ENCODE results near the gene NEFH.
"Not testable (repeated sequence)": the region's sequence is repeated elsewhere in the genome, so short reads cannot be mapped to it uniquely, and the experiment has no call there.

The NEFH gene, protein sequence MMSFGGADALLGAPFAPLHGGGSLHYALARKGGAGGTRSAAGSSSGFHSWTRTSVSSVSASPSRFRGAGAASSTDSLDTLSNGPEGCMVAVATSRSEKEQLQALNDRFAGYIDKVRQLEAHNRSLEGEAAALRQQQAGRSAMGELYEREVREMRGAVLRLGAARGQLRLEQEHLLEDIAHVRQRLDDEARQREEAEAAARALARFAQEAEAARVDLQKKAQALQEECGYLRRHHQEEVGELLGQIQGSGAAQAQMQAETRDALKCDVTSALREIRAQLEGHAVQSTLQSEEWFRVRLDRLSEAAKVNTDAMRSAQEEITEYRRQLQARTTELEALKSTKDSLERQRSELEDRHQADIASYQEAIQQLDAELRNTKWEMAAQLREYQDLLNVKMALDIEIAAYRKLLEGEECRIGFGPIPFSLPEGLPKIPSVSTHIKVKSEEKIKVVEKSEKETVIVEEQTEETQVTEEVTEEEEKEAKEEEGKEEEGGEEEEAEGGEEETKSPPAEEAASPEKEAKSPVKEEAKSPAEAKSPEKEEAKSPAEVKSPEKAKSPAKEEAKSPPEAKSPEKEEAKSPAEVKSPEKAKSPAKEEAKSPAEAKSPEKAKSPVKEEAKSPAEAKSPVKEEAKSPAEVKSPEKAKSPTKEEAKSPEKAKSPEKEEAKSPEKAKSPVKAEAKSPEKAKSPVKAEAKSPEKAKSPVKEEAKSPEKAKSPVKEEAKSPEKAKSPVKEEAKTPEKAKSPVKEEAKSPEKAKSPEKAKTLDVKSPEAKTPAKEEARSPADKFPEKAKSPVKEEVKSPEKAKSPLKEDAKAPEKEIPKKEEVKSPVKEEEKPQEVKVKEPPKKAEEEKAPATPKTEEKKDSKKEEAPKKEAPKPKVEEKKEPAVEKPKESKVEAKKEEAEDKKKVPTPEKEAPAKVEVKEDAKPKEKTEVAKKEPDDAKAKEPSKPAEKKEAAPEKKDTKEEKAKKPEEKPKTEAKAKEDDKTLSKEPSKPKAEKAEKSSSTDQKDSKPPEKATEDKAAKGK

DNA sequence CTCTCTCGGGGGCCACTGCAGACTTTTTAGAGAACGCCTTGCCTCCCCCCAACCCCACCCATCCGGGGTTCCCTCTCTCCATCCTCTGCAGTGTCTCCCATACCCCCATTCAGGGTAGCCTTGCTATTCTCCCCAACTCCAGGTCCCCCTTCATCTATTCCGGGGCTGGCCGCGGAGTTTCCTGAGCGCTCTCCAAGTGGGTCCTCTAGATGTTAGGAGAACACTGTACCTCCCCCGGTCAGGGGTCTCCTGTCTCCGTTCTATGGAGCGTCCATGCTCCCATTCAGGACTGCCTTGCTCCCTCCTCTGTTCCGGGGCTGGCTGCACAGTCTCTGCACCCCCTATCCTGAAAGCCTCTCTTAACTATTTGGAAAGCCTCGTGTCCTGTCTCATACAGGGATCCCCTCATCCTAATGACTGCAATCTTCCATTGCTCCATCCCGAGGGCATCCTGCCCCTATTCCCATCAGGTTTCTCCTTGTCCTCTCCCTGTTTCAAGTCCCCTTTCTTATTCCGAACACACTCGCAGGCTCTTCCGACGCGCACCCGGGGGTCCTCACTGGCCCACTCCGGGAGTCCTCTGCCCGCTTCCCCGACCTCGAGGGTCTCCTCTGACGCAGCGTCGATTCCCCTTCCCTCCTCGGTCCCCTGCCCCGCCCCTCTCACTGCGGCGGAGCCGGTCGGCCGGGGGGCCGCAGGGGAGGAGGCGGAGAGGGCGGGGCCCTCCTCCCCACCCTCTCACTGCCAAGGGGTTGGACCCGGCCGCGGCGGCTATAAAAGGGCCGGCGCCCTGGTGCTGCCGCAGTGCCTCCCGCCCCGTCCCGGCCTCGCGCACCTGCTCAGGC lies at the start of gene NEFH:
Gene NEFH, plus strand, starts transcription at position 802 of the 845 bp plus-strand sequence. CDS start 45 bp downstream, outside the sequence.
- TF ChIP-seq, protein P1, sequence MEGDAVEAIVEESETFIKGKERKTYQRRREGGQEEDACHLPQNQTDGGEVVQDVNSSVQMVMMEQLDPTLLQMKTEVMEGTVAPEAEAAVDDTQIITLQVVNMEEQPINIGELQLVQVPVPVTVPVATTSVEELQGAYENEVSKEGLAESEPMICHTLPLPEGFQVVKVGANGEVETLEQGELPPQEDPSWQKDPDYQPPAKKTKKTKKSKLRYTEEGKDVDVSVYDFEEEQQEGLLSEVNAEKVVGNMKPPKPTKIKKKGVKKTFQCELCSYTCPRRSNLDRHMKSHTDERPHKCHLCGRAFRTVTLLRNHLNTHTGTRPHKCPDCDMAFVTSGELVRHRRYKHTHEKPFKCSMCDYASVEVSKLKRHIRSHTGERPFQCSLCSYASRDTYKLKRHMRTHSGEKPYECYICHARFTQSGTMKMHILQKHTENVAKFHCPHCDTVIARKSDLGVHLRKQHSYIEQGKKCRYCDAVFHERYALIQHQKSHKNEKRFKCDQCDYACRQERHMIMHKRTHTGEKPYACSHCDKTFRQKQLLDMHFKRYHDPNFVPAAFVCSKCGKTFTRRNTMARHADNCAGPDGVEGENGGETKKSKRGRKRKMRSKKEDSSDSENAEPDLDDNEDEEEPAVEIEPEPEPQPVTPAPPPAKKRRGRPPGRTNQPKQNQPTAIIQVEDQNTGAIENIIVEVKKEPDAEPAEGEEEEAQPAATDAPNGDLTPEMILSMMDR (conservative IDR thresholded peaks at IDR 0.05; ENCODE audit: control insufficient read depth, insufficient read depth, low read depth, low read length): no peak
- H3K4me3 ChIP-seq (ENCODE audit: control insufficient read depth, low read depth, low read length): peak within 1 kb of the TSS; percentile 16
- no peak for DNase-seq (ENCODE audit: low read depth)

DNA sequence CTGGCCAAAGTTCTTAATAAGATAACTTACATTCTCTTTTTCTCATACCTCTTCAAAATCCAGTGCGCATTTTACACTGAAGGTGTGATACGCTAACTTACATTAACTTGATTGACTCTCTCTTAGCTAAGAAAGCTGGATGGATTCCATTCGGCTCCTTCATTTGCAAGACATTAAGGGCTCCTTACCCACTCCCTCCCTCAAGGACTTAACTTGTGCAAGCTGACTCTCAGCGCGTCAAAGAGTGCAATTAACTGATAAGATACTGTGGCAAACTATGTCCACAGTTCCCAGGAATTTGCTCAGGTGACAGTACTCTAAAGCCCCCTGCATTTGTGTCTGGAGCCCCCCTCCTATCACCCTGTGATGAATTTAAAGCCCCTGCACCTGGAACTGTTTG lies 48.0 kb upstream of the NEFH start:
- no peak for DNase-seq (ENCODE audit: low read depth)
- TF ChIP-seq, protein P1 (conservative IDR thresholded peaks at IDR 0.05; ENCODE audit: control insufficient read depth, insufficient read depth, low read depth, low read length): no peak
- no peak overlapping the region for H3K4me3 ChIP-seq (ENCODE audit: control insufficient read depth, low read depth, low read length)

DNA sequence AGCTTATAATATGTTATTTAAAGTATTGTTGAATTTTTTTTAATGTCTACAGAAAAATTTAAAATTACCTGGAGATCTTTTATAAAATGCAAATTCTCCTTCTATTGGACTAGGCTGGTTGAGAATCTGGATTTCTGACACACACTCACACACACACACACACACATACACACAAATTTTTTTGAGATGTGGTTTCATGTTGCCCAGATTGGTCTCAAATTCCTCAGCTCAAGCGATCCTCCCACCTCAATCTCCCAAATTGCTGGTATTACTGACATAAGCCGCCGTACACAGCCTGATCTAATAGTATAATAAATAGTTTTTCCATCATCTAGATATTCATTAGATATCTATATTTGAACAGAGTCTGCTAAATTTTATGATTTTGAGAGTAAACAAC lies 46.2 kb upstream of the NEFH start:
- TF ChIP-seq, protein P1 (conservative IDR thresholded peaks at IDR 0.05; ENCODE audit: control insufficient read depth, insufficient read depth, low read depth, low read length): no peak
- no peak for DNase-seq (ENCODE audit: low read depth)
- H3K4me3 ChIP-seq (ENCODE audit: control insufficient read depth, low read depth, low read length): no peak overlapping the region

DNA sequence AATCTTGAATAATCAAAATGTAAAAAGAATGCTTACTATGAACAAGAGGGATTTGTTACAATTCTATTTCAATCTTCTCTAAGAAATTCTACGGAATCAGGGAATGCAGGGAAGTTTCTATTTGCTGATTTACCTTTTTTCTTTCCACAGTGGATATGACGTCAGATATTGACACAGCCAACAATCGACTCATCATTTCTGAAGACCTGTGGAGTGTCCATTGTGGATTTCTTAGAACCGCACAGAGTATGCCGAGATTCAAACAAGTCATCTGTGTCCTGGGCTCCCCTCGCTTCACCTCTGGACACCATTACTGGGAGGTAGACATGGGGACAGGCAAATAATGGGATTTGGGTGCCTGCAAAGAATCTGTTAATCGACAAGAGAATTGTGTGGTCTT lies 45.7 kb upstream of the NEFH start:
- no peak for DNase-seq (ENCODE audit: low read depth)
- TF ChIP-seq, protein P1 (conservative IDR thresholded peaks at IDR 0.05; ENCODE audit: control insufficient read depth, insufficient read depth, low read depth, low read length): no peak
- no peak overlapping the region for H3K4me3 ChIP-seq (ENCODE audit: control insufficient read depth, low read depth, low read length)

DNA sequence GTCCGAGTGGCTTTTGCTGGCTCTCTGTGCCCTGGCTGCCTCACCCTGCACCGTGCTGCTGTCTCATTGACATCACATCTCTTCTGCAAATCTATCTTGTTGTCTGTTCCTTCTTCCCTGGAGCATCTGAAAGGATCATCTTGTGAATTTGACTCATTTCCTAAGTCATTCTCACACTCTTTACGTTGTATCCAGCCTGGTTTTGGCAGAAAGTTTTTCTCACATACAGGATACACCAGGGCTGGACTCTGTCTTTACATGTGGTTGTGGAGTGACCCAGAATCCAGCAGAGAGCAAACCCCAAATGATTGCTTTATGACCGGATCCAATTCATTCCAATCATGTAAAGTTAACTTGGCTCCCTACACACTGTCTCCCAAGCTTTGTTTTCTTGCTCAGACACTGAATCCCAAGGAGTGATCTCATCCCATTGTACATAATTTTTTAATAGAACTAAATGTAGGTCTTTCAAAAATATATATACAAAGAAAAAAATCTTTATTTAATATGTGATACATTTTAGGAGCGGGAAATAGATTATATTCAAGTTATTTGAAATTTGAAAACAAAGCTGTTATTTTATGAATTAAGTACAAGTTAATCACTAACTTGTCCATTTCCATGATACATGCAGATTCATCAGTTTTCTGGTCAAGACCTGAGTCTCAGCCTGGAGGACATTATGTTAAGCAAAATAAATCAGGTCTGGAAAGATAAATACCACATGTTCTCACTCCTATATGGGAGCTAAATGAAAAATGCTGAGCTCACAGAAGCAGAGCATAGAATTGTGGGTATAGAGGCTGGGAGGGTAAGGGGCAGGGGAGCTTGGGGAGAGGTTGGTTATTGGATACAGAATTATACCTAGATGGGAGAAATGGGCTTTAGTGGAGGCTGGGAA lies 44.5 kb upstream of the NEFH start:
- peak; percentile 39 for DNase-seq (ENCODE audit: low read depth)
- H3K4me3 ChIP-seq (ENCODE audit: control insufficient read depth, low read depth, low read length): no peak overlapping the region
- TF ChIP-seq, protein P1 (conservative IDR thresholded peaks at IDR 0.05; ENCODE audit: control insufficient read depth, insufficient read depth, low read depth, low read length): no peak

DNA sequence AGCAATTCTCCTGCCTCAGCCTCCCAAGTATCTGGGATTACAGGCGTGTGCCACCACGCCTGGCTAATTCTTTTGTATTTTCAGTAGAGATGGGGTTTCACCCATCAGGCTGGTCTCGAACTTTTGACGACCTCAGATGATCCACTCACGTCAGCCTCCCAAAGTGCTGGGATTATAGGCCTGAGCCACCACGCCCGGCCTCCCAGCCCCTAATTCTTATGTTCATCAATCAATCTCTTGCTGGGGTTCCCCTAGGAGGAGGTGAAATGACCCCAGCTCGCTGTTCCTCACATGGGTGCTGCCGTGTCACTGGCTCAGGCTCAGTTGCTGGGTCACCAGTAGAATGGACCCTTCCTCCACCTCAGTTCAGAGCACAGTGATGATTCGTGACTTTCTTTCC lies 41.7 kb upstream of the NEFH start, which contains the start of gene RFPL1:
Gene RFPL1, plus strand, starts transcription at position 301 of the 400 bp plus-strand sequence.
- H3K4me3 ChIP-seq (ENCODE audit: control insufficient read depth, low read depth, low read length); DNase-seq (ENCODE audit: low read depth): not testable (repeated sequence)
